Activated naive CD4-positive, alpha-beta T cell treated with anti-CD3 and anti-CD28 coated beads for 36 hours (primary cell): ENCODE data around the gene TIMM29. TPM values are rescaled to one million over a fixed set of nuclear protein-coding genes. Genes with fewer than 3 reads are reported as not detected.

ENCODE experiments used
- CTCF ChIA-PET: fragments of 350-600 bp; sonication (Branson Sonifier 250); formaldehyde crosslinking; loops from one replicate; lab custom pipeline; 2021; ENCODE audit warnings: antibody characterized with exemption; lab: Charles Lee
- DNase-seq: peaks from one replicate; pipeline ENCODE4 v3.0.0-alpha.2; 2020
- H3K27ac Mint-ChIP-seq: one replicate; pipeline ENCODE4 v1.8.0; 2021; ENCODE audit warnings: mild to moderate bottlenecking, mixed read lengths
- H3K27me3 Mint-ChIP-seq: one replicate; pipeline ENCODE4 v1.8.0; 2021; ENCODE audit warnings: low read depth, mixed read lengths
- H3K36me3 Mint-ChIP-seq: one replicate; pipeline ENCODE4 v1.8.0; 2021; ENCODE audit warnings: low read depth, mixed read lengths
- H3K4me1 Mint-ChIP-seq: one replicate; pipeline ENCODE4 v1.8.0; 2021; ENCODE audit warnings: low read depth, mixed read lengths
- H3K4me3 Mint-ChIP-seq: one replicate; pipeline ENCODE4 v1.8.0; 2021; ENCODE audit warnings: mild to moderate bottlenecking, moderate library complexity, mixed read lengths
- H3K9me3 Mint-ChIP-seq: one replicate; pipeline ENCODE4 v1.8.0; 2021; ENCODE audit warnings: mixed read lengths
- intact Hi-C: fragments of 100-400 bp; cut with micrococcal nuclease; formaldehyde crosslinking; loops from one replicate; pipeline ENCODE4 v1.15.1; 2023
- total RNA-seq, 2 experiments: library from RNA; stranded (reverse); gene quantifications; one replicate each; pipeline ENCODE4 v1.2.3, GENCODE V29; 2021

The TIMM29 gene
- total RNA-seq, 2 experiments from 2014 or later, result 11.0 to 12.7 TPM

DNA sequence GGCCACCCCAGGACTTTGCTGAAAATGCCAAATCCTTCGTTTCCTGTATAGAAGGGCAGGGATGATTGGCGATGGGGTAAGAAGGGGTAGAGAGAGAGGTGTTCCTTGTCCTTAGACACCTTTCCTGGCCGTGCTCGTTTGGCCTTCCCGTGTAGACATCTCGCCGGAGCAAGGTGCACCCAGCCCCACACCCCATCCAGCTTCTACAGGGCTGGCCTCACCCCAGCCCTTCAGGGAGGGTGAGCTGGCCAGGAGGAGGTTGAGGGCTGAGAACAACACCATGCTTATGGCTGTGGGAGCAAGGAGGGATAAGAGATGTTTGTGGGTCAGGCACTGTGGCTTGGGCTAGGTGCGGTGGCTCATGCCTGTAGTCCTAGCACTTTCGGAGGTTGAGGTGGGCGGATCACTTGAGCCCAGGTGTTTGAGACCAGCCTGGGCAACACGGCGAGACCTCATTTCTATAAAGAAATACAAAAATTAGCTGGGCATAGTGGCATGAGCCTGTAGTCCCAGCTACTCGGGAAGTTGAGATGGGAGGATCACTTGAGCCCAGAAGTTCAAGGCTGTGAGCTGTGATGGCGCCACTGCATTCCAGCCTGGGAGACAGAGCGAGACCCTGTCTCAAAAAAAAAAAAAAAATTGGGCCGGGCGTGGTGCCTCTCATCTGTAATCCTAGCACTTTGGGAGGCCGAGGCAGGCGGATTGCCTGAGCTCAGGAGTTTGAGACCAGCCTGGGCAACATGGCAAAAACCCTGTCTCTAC is 47.7 kb downstream of the TIMM29 start:
- H3K4me3 Mint-ChIP-seq, result no peak overlapping the region
- no peak overlapping the region for H3K27ac Mint-ChIP-seq
- no peak for DNase-seq
- no peaks in the 10 kb centered on the region for H3K9me3 Mint-ChIP-seq
- no peaks in the 10 kb centered on the region for H3K27me3 Mint-ChIP-seq
- CTCF ChIA-PET, result interaction anchor here (0.9 kb wide), 1 partner anchor 37 kb away, joined by 4 read pairs; no protein-coding TSS in a partner anchor
- peaks cover 36% of the 10 kb centered on the region for H3K4me1 Mint-ChIP-seq
- intact Hi-C loops, result loop anchor here (5.0 kb wide), 1 partner anchor 34 kb away; no protein-coding TSS in a partner anchor
- peaks cover 3% of the 10 kb centered on the region for H3K36me3 Mint-ChIP-seq

DNA sequence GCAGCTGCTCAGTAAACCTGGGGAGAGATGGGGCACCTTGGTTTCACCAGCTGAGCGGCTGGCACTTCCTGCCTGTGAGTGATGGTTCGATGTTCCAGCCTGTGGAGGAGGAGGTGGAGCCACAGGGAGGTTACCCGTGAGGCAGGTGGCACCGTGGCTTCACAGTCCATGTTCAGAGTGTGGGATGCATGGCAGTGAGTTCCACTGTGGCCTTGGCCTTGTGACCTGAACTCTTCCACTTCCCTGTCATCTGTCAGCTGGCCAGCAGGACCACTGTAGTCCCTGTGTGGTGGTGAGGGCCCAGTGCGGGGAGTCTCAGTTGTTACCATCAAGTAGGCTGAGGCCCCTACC is 49.1 kb downstream of the TIMM29 start:
- Mint-ChIP-seq H3K36me3 (peaks cover 3% of the 10 kb centered on the region), H3K27ac (no peak overlapping the region), H3K4me1 (peaks cover 32% of the 10 kb centered on the region), H3K4me3 (no peak overlapping the region), H3K27me3 (no peaks in the 10 kb centered on the region), H3K9me3 (no peaks in the 10 kb centered on the region)
- DNase-seq, result no peak
- intact Hi-C loops, result loop anchor here (5.0 kb wide), 1 partner anchor 35 kb away; no protein-coding TSS in a partner anchor
- CTCF ChIA-PET, result no interaction called here

Other genes starting within 250 kb of the TIMM29 start
- gene QTRT1, start 227.4 kb upstream of the TIMM29 start, total RNA-seq, result 10 to 100 TPM; 48.9 to 51.3 TPM
- gene DNM2, start 210.7 kb upstream of the TIMM29 start, total RNA-seq, result 100 to 1,000 TPM; 144 to 148 TPM
- gene TMED1, start 92.6 kb upstream of the TIMM29 start, total RNA-seq, result 10 to 100 TPM; 15.3 to 16.7 TPM
- 1 to 10 TPM; 4.4 to 4.8 TPM for gene C19orf38, start 80.4 kb upstream of the TIMM29 start, total RNA-seq
- 10 to 100 TPM; 88.4 to 89.3 TPM for gene CARM1, start 57.3 kb upstream of the TIMM29 start, total RNA-seq
- gene YIPF2, start 172 bp upstream of the TIMM29 start, total RNA-seq, result 10 to 100 TPM; 22.7 to 25.4 TPM
- gene SMARCA4, start 32.2 kb downstream of the TIMM29 start, total RNA-seq, result 10 to 100 TPM; 88.6 to 98.6 TPM
- gene LDLR, start 160.7 kb downstream of the TIMM29 start, total RNA-seq, result 10 to 100 TPM; 64.2 to 64.9 TPM
- gene SPC24, start 227.0 kb downstream of the TIMM29 start, total RNA-seq, result 100 to 1,000 TPM in 1 of 2 experiments, 10 to 100 TPM in 1; 94.7 to 102 TPM